OCI-LY7 (cell line): ENCODE results near the gene BTG2. TPM values are rescaled to one million over a fixed set of nuclear protein-coding genes. Genes with fewer than 3 reads are reported as not detected.
"Not testable (repeated sequence)": the region's sequence is repeated elsewhere in the genome, so short reads cannot be mapped to it uniquely, and the experiment has no call there.

Experiments used
- BruUV-seq: library from RNA; stranded (reverse); fragments of 400-500 nt; replicated peaks from 2 replicates; lab custom pipeline; 2021; lab: Mats Ljungman, UMichigan
- CTCF ChIA-PET: fragments of 300-600 bp; sonication (Branson Sonifier 250); formaldehyde crosslinking; loops from one replicate; lab custom pipeline; 2022; ENCODE audit warnings: antibody characterized with exemption; ENCODE audit not compliant: unreplicated experiment; lab: Charles Lee
- POLR2A ChIA-PET: fragments of 300-600 bp; sonication (Branson Sonifier 250); formaldehyde crosslinking; loops from one replicate; lab custom pipeline; 2022; ENCODE audit warnings: antibody characterized with exemption; lab: Charles Lee
- DNase-seq: peaks from one replicate; pipeline ENCODE4 v3.0.0-alpha.2; 2015; ENCODE audit warnings: low spot score
- H2AFZ ChIP-seq: fragments of 200-600 bp; sonication (generic), shearing (Covaris generic); 2 replicates; pipeline ENCODE4 v1.6.1; 2014; ENCODE audit warnings: mild to moderate bottlenecking, antibody characterized with exemption, low read length, moderate library complexity
- H3K27ac ChIP-seq: fragments of 200-600 bp; sonication (generic); 2 replicates; pipeline ENCODE4 v1.5.1; 2014; ENCODE audit warnings: mixed run types, low read depth, mild to moderate bottlenecking, moderate library complexity, low read length, inconsistent platforms; ENCODE audit not compliant: poor library complexity, severe bottlenecking
- H3K36me3 ChIP-seq: fragments of 200-600 bp; sonication (generic); 2 replicates; pipeline ENCODE4 v1.6.1; 2014; ENCODE audit warnings: mild to moderate bottlenecking, antibody characterized with exemption, low read length, moderate library complexity, mixed read lengths; ENCODE audit not compliant: insufficient read depth
- H3K4me1 ChIP-seq: fragments of 200-600 bp; sonication (generic); 2 replicates; pipeline ENCODE4 v1.5.1; 2014; ENCODE audit warnings: mild to moderate bottlenecking, low read length; ENCODE audit not compliant: insufficient read depth, poor library complexity, severe bottlenecking
- H3K4me2 ChIP-seq: fragments of 200-600 bp; sonication (generic); 2 replicates; pipeline ENCODE4 v1.6.1; 2014; ENCODE audit warnings: mild to moderate bottlenecking, low read length
- H3K4me3 ChIP-seq: fragments of 200-600 bp; sonication (generic); 2 replicates; pipeline ENCODE4 v1.5.1; 2014; ENCODE audit warnings: mild to moderate bottlenecking, low read depth, low read length; ENCODE audit not compliant: poor library complexity, severe bottlenecking
- H3K79me2 ChIP-seq: fragments of 200-600 bp; sonication (generic); 2 replicates; pipeline ENCODE4 v1.6.1; 2016; ENCODE audit warnings: low read depth, mild to moderate bottlenecking, low read length, moderate library complexity, mixed read lengths; ENCODE audit not compliant: insufficient read depth
- H3K9me2 ChIP-seq: fragments of 200-600 bp; sonication (generic); 2 replicates; pipeline ENCODE4 v1.6.1; 2016; ENCODE audit warnings: mild to moderate bottlenecking, low read length, mixed read lengths; ENCODE audit not compliant: insufficient read depth
- H3K9me3 ChIP-seq: fragments of 200-600 bp; sonication (generic); 2 replicates; pipeline ENCODE4 v1.6.1; 2014; ENCODE audit warnings: mild to moderate bottlenecking, mixed run types, low read length, mixed read lengths
- H4K20me1 ChIP-seq: fragments of 200-600 bp; sonication (generic); 2 replicates; pipeline ENCODE4 v1.6.1; 2014; ENCODE audit warnings: mild to moderate bottlenecking, antibody characterized with exemption, low read length, moderate library complexity, mixed read lengths; ENCODE audit not compliant: insufficient read depth
- EZH2phosphoT487 ChIP-seq: fragments of 200-600 bp; sonication (generic); IDR thresholded peaks from 2 replicates; pipeline ENCODE4 v1.6.1; 2018; ENCODE audit warnings: low read depth, borderline replicate concordance, mild to moderate bottlenecking, mixed run types, antibody characterized with exemption, low read length, moderate library complexity, mixed read lengths
- intact Hi-C: fragments of 100-400 bp; cut with micrococcal nuclease; formaldehyde crosslinking; loops from one replicate; pipeline ENCODE4 v1.10.0; 2022; ENCODE audit not compliant: unreplicated experiment
- total RNA-seq, 2 experiments: library from RNA; depleted of rRNA in 1 of 2; stranded (reverse); fragments of >200 nt in 1 of 2; shearing (Covaris generic) in 1 of 2; gene quantifications; 2 replicates each; pipeline ENCODE4 v1.2.3, GENCODE V29; 2014 to 2022
- TF ChIP-seq, protein P1 (sequence below): fragments of 200-600 bp; sonication (generic); conservative IDR thresholded peaks from 2 replicates; pipeline ENCODE4 v1.5.1; 2014; ENCODE audit warnings: mild to moderate bottlenecking, antibody characterized with exemption, low read length, moderate library complexity, mixed read lengths

Gene BTG2
- total RNA-seq, 2 experiments from 2014 or later = 99.5 to 156 TPM

DNA sequence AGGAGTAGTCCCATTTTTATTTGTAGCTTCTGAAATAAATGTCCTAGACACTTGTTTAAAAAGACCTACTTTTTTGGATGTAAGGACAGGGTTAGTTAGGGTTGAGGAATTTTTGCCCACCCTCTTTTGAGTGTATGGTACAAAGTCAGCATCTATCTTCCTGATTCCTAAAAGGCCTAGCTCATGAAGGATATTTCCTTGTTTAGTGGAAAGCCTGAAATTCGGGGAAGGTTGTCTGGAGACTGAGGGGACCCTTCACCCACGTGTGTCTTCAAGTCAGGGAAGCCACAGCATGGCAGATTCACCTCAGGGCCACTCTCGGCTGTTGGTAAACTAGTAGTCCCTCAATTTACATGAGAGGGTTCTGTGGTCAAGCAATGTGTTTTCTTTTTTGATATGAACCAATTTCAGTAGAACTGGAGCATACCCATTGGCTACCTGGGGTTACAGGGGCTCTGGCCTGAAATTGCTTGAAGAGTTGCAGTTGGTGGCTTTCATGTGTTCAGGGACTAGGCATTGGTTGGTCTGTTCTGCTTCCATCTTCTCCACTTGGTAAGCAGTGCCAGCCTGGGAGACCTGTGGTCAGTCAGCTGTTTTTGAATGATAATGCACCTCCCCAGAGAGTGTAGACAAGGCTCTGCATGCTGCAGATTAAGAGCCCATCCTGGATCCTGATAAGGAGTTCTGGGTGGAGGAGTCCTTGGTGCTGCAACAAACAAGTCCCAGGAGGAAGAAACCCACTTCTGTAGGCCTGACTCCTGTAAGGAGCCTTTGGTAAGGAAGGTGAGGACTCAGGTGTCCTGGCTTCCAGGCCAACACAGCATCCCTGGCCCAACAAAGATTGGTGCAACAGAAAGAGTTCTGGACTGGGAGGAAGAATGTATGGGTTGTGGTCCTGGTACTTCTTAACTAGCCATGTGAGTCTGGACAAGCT lies 6.3 kb downstream of the BTG2 start:
- Histone ChIP-seq H2AFZ (no peak overlapping the region), H3K79me2 (peaks cover 68% of the 10 kb centered on the region), H3K9me3 (no peaks in the 10 kb centered on the region), H4K20me1 (peaks cover 22% of the 10 kb centered on the region), H3K4me3 (no peak overlapping the region), H3K27ac (peak overlapping the region; percentile 47), H3K36me3 (peaks cover 73% of the 10 kb centered on the region), H3K4me1 (peaks cover 66% of the 10 kb centered on the region), H3K9me2 (no peaks in the 10 kb centered on the region), H3K4me2 (peak overlapping the region; percentile 44)
- intact Hi-C loops = no loop called here
- TF ChIP-seq EZH2phosphoT487 = no peak
- TF ChIP-seq, protein P1, sequence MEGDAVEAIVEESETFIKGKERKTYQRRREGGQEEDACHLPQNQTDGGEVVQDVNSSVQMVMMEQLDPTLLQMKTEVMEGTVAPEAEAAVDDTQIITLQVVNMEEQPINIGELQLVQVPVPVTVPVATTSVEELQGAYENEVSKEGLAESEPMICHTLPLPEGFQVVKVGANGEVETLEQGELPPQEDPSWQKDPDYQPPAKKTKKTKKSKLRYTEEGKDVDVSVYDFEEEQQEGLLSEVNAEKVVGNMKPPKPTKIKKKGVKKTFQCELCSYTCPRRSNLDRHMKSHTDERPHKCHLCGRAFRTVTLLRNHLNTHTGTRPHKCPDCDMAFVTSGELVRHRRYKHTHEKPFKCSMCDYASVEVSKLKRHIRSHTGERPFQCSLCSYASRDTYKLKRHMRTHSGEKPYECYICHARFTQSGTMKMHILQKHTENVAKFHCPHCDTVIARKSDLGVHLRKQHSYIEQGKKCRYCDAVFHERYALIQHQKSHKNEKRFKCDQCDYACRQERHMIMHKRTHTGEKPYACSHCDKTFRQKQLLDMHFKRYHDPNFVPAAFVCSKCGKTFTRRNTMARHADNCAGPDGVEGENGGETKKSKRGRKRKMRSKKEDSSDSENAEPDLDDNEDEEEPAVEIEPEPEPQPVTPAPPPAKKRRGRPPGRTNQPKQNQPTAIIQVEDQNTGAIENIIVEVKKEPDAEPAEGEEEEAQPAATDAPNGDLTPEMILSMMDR = no peak
- DNase-seq = peak; percentile 43
- POLR2A ChIA-PET = interaction anchor here (2.7 to 9.7 kb wide), 5 partner anchors 11 to 35 kb away, joined by 10 to 309 read pairs (median 77); no protein-coding TSS in a partner anchor
- CTCF ChIA-PET = interaction anchor here (0.7 kb wide), 1 partner anchor 32 kb away, joined by 5 read pairs; no protein-coding TSS in a partner anchor
- no TSS peak for BruUV-seq

DNA sequence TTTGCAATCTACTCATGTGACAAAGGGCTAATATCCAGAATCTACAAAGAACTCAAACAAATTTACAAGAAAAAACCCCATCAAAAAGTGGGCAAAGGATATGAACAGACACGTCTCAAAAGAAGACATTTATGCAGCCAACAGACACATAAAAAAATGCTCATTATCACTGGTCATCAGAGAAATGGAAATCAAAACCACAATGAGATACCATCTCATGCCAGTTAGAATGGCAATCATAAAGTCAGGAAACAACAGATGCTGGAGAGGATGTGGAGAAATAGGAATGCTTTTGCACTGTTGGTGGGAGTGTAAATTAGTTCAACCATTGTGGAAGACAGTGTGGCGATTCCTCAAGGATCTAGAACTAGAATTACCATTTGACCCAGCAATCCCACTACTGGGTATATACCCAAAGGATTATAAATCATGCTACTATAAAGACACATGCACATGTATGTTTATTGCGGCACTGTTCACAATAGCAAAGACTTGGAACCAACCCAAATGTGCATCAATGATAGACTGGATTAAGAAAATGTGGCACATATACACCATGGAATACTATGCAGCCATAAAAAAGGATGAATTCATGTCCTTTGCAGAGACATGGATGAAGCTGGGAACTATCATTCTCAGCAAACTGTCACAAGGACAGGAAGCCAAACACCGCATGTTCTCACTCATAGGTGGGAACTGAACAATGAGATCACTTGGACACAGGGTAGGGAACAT lies 8.9 kb downstream of the BTG2 start:
- H4K20me1 ChIP-seq, H3K9me3 ChIP-seq, H3K4me2 ChIP-seq, H3K9me2 ChIP-seq, intact Hi-C loops, BruUV-seq, H2AFZ ChIP-seq, H3K4me3 ChIP-seq, CTCF ChIA-PET, H3K27ac ChIP-seq, DNase-seq: not testable (repeated sequence)
- POLR2A ChIA-PET = interaction anchor here (1.3 to 9.7 kb wide), 5 partner anchors 8 to 42 kb away, joined by 3 to 309 read pairs (median 4); no protein-coding TSS in a partner anchor
- Histone ChIP-seq H3K79me2 (peaks cover 49% of the 10 kb centered on the region), H3K36me3 (peaks cover 47% of the 10 kb centered on the region), H3K4me1 (peaks cover 74% of the 10 kb centered on the region)

DNA sequence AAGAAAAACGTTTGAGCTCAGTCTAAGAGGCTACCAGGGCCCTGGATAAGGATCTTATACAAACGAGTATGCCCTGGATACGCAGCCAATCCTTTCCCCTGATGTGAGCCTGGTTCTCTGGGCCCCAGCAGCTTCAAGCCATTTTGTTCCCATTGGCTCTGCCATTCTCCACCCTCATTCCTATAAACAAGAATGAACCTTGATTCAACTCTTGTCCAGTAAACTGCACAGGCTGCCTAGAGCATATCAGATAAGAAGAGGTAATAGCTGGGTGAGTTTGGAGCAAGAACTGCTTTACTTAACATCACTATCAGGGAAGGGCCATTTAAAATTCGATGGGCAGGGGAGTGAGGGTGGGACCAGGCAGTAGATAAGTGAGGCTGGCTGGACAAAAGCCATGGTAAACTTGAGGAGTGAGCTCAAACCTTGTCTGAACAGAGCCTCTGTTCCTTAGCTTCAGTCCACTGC lies 11.3 kb downstream of the BTG2 start:
- intact Hi-C loops = no loop called here
- no TSS peak for BruUV-seq
- no peak for DNase-seq
- Histone ChIP-seq H3K9me3 (no peaks in the 10 kb centered on the region), H3K36me3 (peaks cover 23% of the 10 kb centered on the region), H3K4me3 (no peak overlapping the region), H3K79me2 (peaks cover 37% of the 10 kb centered on the region; the same call in 1 of the 2 replicates), H2AFZ (no peak overlapping the region), H3K4me1 (peaks cover 75% of the 10 kb centered on the region), H3K9me2 (no peaks in the 10 kb centered on the region), H3K27ac (peak overlapping the region; percentile 22), H4K20me1 (no peaks in the 10 kb centered on the region), H3K4me2 (peak overlapping the region; percentile 32)
- TF ChIP-seq EZH2phosphoT487 = no peak
- TF ChIP-seq, protein P1 = no peak
- POLR2A ChIA-PET = interaction anchor here (0.8 to 12.9 kb wide), 7 partner anchors 7 to 46 kb away, joined by 3 to 309 read pairs (median 4); partner anchors contain the start of gene BTG2
- CTCF ChIA-PET = interaction anchor here (0.6 to 1.2 kb wide), 2 partner anchors 11 to 35 kb away, joined by 3 read pairs; no protein-coding TSS in a partner anchor
